GM19193 (cell line): Measurements from ENCODE around the gene C1orf74.

Experiments used
- POLR2A ChIP-seq: IDR thresholded peaks from 4 replicates; pipeline ENCODE4 v1.6.1; 2011; ENCODE audit not compliant: insufficient read depth, insufficient read length; ENCODE audit errors: extremely low read depth

C1orf74 gene

GRCh38 chr1:209767096-209767495 lies 17.3 kb downstream of the C1orf74 start:
- no peak for TF ChIP-seq POLR2A

- TF ChIP-seq POLR2A = no peak
Measured at GRCh38 chr1:209766051-209766450, 18.3 kb downstream of the C1orf74 start.

GRCh38 chr1:209761011-209761635 lies 23.2 kb downstream of the C1orf74 start:
- TF ChIP-seq POLR2A = no peak

- TF ChIP-seq POLR2A = no peak
Measured at GRCh38 chr1:209759829-209760359, 24.5 kb downstream of the C1orf74 start.

GRCh38 chr1:209758400-209758799 lies 26.0 kb downstream of the C1orf74 start:
- TF ChIP-seq POLR2A = no peak

GRCh38 chr1:209756615-209757445 lies 27.5 kb downstream of the C1orf74 start:
- TF ChIP-seq POLR2A = peak; percentile 45

- peak; percentile 66 for TF ChIP-seq POLR2A
Measured at GRCh38 chr1:209755926-209756614, 28.3 kb downstream of the C1orf74 start, which contains the start of gene TRAF3IP3. Gene TRAF3IP3 (plus strand): TSS chr1:209756053. CDS start chr1:209760040, 3,987 bp downstream.

GRCh38 chr1:209755256-209755655 lies 29.1 kb downstream of the C1orf74 start:
- no peak for TF ChIP-seq POLR2A

GRCh38 chr1:209752890-209753289 lies 31.5 kb downstream of the C1orf74 start:
- no peak for TF ChIP-seq POLR2A

- TF ChIP-seq POLR2A = no peak
Measured at GRCh38 chr1:209751627-209752231, 32.6 kb downstream of the C1orf74 start.

GRCh38 chr1:209749670-209750323 lies 34.6 kb downstream of the C1orf74 start:
- TF ChIP-seq POLR2A = no peak

GRCh38 chr1:209749205-209749604 lies 35.2 kb downstream of the C1orf74 start:
- no peak for TF ChIP-seq POLR2A

GRCh38 chr1:209748620-209749019 lies 35.7 kb downstream of the C1orf74 start:
- TF ChIP-seq POLR2A = no peak

- TF ChIP-seq POLR2A = no peak
Measured at GRCh38 chr1:209747580-209748262, 36.6 kb downstream of the C1orf74 start.
